Measurements from ENCODE around the gene PLAC1.

The PLAC1 gene

DNA sequence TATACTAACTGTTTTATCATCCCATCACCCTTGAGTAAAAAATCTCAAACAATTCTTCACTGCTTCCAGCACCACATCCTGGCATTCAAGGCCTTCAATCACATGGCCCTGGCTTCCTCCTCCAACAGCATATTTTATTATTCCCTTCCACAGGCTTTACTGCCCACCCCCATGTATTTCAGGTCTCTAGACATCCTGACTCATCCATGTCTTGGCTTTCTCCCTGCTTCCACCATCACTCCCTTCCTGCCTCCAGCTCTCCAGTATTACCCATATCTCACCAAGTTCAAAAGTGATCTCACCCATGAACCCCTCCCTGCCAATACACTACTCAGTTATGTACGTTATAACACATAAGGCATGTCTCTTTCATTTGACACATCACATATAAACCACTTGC is 34.7 kb upstream of the PLAC1 start:
- no peak for DNase-seq (ENCODE audit: extremely low read depth, insufficient read length)
- TF ChIP-seq, protein P1, sequence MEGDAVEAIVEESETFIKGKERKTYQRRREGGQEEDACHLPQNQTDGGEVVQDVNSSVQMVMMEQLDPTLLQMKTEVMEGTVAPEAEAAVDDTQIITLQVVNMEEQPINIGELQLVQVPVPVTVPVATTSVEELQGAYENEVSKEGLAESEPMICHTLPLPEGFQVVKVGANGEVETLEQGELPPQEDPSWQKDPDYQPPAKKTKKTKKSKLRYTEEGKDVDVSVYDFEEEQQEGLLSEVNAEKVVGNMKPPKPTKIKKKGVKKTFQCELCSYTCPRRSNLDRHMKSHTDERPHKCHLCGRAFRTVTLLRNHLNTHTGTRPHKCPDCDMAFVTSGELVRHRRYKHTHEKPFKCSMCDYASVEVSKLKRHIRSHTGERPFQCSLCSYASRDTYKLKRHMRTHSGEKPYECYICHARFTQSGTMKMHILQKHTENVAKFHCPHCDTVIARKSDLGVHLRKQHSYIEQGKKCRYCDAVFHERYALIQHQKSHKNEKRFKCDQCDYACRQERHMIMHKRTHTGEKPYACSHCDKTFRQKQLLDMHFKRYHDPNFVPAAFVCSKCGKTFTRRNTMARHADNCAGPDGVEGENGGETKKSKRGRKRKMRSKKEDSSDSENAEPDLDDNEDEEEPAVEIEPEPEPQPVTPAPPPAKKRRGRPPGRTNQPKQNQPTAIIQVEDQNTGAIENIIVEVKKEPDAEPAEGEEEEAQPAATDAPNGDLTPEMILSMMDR (IDR thresholded peaks at IDR 0.05; ENCODE audit: insufficient read depth, low read length, poor library complexity, severe bottlenecking) = no peak
- Histone ChIP-seq H3K27me3 (replicated peaks; ENCODE audit: control insufficient read depth, insufficient read depth, low read length) (no peaks in the 10 kb centered on the region), H3K4me3 (replicated peaks; ENCODE audit: low read depth, low read length) (no peak overlapping the region), H3K36me3 (ENCODE audit: control insufficient read depth, insufficient read depth, low read length) (no peaks in the 10 kb centered on the region)

DNA sequence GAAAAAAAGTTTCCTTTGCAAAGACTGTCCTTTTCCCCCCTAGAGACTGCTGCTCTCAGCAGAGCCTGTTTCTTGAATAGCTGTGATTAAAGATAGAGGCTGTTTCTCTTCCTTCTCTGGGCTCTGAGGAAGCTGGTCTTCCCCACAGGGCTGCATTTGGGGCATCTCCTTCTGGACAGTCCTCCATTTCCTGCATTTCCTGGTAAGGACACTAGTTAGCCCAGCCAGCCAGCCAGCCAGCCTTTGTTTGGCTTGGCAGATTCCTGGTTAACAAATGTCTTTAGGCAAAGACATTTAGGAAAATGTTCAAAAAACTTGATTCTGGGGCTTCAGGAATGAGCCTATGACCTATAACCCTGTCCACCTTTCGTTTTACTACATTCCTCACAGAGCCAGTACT is 34.0 kb upstream of the PLAC1 start:
- H3K36me3 ChIP-seq (ENCODE audit: control insufficient read depth, insufficient read depth, low read length) = no peaks in the 10 kb centered on the region
- no peak for DNase-seq (ENCODE audit: extremely low read depth, insufficient read length)
- no peaks in the 10 kb centered on the region for H3K27me3 ChIP-seq (replicated peaks; ENCODE audit: control insufficient read depth, insufficient read depth, low read length)
- TF ChIP-seq, protein P1 (IDR thresholded peaks at IDR 0.05; ENCODE audit: insufficient read depth, low read length, poor library complexity, severe bottlenecking) = no peak
- no peak overlapping the region for H3K4me3 ChIP-seq (replicated peaks; ENCODE audit: low read depth, low read length)

DNA sequence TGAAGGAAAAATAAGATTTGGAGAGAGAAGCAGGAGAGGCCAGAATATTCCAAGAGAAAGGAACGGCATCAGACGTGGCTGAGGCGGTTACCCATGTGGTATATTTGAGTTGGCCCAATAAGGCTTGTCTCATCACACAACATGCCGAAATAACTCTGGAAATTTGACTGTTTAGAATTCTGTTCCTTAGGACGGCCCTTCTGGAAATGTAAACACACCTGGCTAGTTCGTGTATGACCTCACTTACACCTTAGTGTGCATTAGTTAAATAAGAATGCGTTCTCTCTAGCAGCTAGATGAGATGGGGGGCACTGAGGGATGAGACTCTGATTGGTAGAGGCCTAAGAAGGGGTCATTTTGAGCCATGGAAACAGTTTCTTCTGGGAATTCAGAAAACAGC is 33.2 kb upstream of the PLAC1 start:
- DNase-seq (ENCODE audit: extremely low read depth, insufficient read length) = no peak
- Histone ChIP-seq H3K4me3 (replicated peaks; ENCODE audit: low read depth, low read length) (no peak overlapping the region), H3K27me3 (replicated peaks; ENCODE audit: control insufficient read depth, insufficient read depth, low read length) (no peaks in the 10 kb centered on the region), H3K36me3 (ENCODE audit: control insufficient read depth, insufficient read depth, low read length) (no peaks in the 10 kb centered on the region)
- TF ChIP-seq, protein P1 (IDR thresholded peaks at IDR 0.05; ENCODE audit: insufficient read depth, low read length, poor library complexity, severe bottlenecking) = no peak

DNA sequence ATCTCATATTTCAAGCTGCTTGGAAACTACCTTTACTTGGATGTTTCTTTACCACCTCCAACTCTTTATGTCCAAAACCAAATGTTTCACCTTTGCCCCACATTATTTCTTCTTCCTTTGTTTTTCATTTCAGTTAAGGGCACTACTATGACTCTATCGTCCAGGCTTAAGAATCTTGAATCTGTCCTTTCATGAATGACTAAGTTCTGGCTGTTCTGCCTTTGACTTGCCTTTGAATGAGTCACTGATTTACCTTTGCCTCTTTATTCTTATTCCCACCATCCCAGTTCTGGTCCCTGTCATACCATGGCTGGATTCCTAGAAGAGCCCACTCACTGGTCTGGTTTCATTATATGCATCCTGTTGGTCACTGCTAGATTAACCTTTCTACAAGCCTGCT is 30.6 kb upstream of the PLAC1 start:
- Histone ChIP-seq H3K27me3 (replicated peaks; ENCODE audit: control insufficient read depth, insufficient read depth, low read length) (no peaks in the 10 kb centered on the region), H3K36me3 (ENCODE audit: control insufficient read depth, insufficient read depth, low read length) (no peaks in the 10 kb centered on the region), H3K4me3 (replicated peaks; ENCODE audit: low read depth, low read length) (no peak overlapping the region)
- TF ChIP-seq, protein P1 (IDR thresholded peaks at IDR 0.05; ENCODE audit: insufficient read depth, low read length, poor library complexity, severe bottlenecking) = no peak
- no peak for DNase-seq (ENCODE audit: extremely low read depth, insufficient read length)

DNA sequence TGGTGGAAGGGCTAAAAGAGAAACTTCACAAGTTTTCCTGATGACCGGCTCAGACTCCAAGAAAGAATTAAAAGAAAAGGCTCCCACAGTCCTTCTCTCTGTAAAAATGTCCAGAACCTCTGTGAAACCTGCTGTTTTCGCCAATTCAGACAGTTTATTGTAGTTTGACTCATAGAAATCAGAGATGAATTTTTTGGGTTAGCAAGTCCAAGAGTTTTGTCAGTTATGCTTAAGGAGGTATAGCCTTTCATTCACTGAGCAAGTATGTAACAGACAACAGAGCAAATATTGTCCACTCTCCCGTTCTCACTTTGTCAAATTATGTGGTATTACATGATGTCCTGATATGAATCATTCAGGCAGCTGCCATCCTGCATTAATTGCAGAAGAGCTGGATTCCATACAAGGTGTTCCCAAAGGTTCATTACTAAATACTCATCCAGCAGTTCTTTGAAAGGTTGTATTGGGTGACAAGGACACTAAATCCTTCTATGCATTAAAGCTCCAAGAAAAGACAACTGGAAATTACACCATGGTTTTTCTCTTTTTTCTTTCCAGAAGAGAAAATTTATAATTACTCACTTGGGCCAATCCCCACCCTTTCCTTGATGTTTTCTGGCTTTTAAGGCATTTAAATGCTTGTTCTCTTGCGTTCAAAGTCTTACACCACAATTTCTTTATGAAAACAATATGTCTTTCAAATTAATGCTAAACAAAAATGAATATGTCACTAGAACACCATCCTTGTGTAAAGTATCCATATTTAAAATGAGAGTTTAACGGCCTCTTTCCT is 30.0 kb upstream of the PLAC1 start:
- Histone ChIP-seq H3K4me3 (replicated peaks; ENCODE audit: low read depth, low read length) (no peak overlapping the region), H3K36me3 (ENCODE audit: control insufficient read depth, insufficient read depth, low read length) (no peaks in the 10 kb centered on the region), H3K27me3 (replicated peaks; ENCODE audit: control insufficient read depth, insufficient read depth, low read length) (no peaks in the 10 kb centered on the region)
- TF ChIP-seq, protein P1 (IDR thresholded peaks at IDR 0.05; ENCODE audit: insufficient read depth, low read length, poor library complexity, severe bottlenecking) = no peak
- no peak for DNase-seq (ENCODE audit: extremely low read depth, insufficient read length)

Data from GM06990 (cell line).